ENCODE measurements around the gene VAV3. TPM values are rescaled to one million over a fixed set of nuclear protein-coding genes. Genes with fewer than 3 reads are reported as not detected.
"Not testable (repeated sequence)": the region's sequence is repeated elsewhere in the genome, so short reads cannot be mapped to it uniquely, and the experiment has no call there.

Gene VAV3
- total RNA-seq, 1 experiment from 2014 or later, result not detected

GRCh38 chr1:107893350-107893749, 71.6 kb downstream of the VAV3 start:
- H4K20me1 ChIP-seq (ENCODE audit: insufficient read depth); H3K4me2 ChIP-seq (ENCODE audit: low read length); H3K4me1 ChIP-seq (ENCODE audit: control insufficient read depth in 1 of 2, insufficient read depth in 2 of 2, low read length in 2 of 2); H2AFZ ChIP-seq (ENCODE audit: low read depth, low read length, poor library complexity, severe bottlenecking); ATAC-seq; RAD21 ChIA-PET (ENCODE audit: low non-redundant PET in 1 of 2, low total read pairs in 2 of 2, uncharacterized antibody in 2 of 2, unreplicated experiment in 2 of 2); H3K9me2 ChIP-seq (ENCODE audit: insufficient read depth); H3K27ac ChIP-seq (ENCODE audit: low read depth, low read length); intact Hi-C loops (cut with micrococcal nuclease); H3K4me3 ChIP-seq (replicated peaks in 1 of 2; ENCODE audit: low read depth in 1 of 2, low read length in 2 of 2); H3K9me3 ChIP-seq (ENCODE audit: control insufficient read depth in 1 of 2, insufficient read depth in 1 of 2, low read depth in 1 of 2, low read length in 2 of 2); CTCF ChIA-PET; H3K9ac ChIP-seq (ENCODE audit: low read length); H3K79me2 ChIP-seq (ENCODE audit: insufficient read depth, low read length); H3K27me3 ChIP-seq (ENCODE audit: insufficient read depth, low read length); BruUV-seq (replicated peaks); POLR2A ChIA-PET; H3K36me3 ChIP-seq (ENCODE audit: control insufficient read depth in 1 of 2, insufficient read depth in 2 of 2, low read length in 2 of 2); DNase-seq (ENCODE audit: low read depth, low spot score): not testable (repeated sequence)

GRCh38 chr1:107889524-107889923, 75.5 kb downstream of the VAV3 start:
- Histone ChIP-seq H4K20me1 (ENCODE audit: insufficient read depth) (no peaks in the 10 kb centered on the region), H3K9me2 (ENCODE audit: insufficient read depth) (no peaks in the 10 kb centered on the region), H3K4me3 (replicated peaks in 1 of 2; ENCODE audit: low read depth in 1 of 2, low read length in 2 of 2) (no peak overlapping the region), H3K9me3 (ENCODE audit: control insufficient read depth in 1 of 2, insufficient read depth in 1 of 2, low read depth in 1 of 2, low read length in 2 of 2) (no peaks in the 10 kb centered on the region), H3K4me2 (ENCODE audit: low read length) (no peak overlapping the region), H3K27ac (ENCODE audit: low read depth, low read length) (no peak overlapping the region), H3K9ac (ENCODE audit: low read length) (no peak overlapping the region), H3K79me2 (ENCODE audit: insufficient read depth, low read length) (no peaks in the 10 kb centered on the region), H3K36me3 (ENCODE audit: control insufficient read depth in 1 of 2, insufficient read depth in 2 of 2, low read length in 2 of 2) (no peaks in the 10 kb centered on the region; a peak in 1 of 4 replicates), H3K27me3 (ENCODE audit: insufficient read depth, low read length) (peaks cover 4% of the 10 kb centered on the region; the same call in 1 of the 2 replicates), H2AFZ (ENCODE audit: low read depth, low read length, poor library complexity, severe bottlenecking) (no peak overlapping the region), H3K4me1 (ENCODE audit: control insufficient read depth in 1 of 2, insufficient read depth in 2 of 2, low read length in 2 of 2) (no peaks in the 10 kb centered on the region)
- ChIA-PET POLR2A (no interaction called here), RAD21 (ENCODE audit: low non-redundant PET in 1 of 2, low total read pairs in 2 of 2, uncharacterized antibody in 2 of 2, unreplicated experiment in 2 of 2) (no interaction called here), CTCF (no interaction called here)
- TF ChIP-seq POLR2A (IDR thresholded peaks at IDR 0.05; ENCODE audit: borderline replicate concordance, extremely low read depth, insufficient read depth, insufficient read length) (no peak), FOSL1 (IDR thresholded peaks at IDR 0.05; ENCODE audit: low read depth) (no peak), REST (IDR thresholded peaks at IDR 0.05; ENCODE audit: low read depth) (no peak), CEBPB (IDR thresholded peaks at IDR 0.05; ENCODE audit: low read depth) (no peak), JUND (IDR thresholded peaks at IDR 0.05) (no peak), ZFX (IDR thresholded peaks at IDR 0.05) (no peak), POLR2AphosphoS5 (IDR thresholded peaks at IDR 0.05; ENCODE audit: low read depth, low read length) (no peak), CBX3 (IDR thresholded peaks at IDR 0.05; ENCODE audit: low read depth) (no peak), SIN3A (IDR thresholded peaks at IDR 0.05; ENCODE audit: low read depth) (no peak), EZH2phosphoT487 (IDR thresholded peaks at IDR 0.05; ENCODE audit: borderline replicate concordance) (no peak), ELF1 (IDR thresholded peaks at IDR 0.05; ENCODE audit: borderline replicate concordance, low read depth) (no peak), RAD21 (IDR thresholded peaks at IDR 0.05; ENCODE audit: low read depth) (no peak), ZBTB33 (IDR thresholded peaks at IDR 0.05; ENCODE audit: extremely low read depth, insufficient replicate concordance, low read length) (no peak), YY1 (IDR thresholded peaks at IDR 0.05; ENCODE audit: extremely low read depth, insufficient replicate concordance, low read depth, low read length) (no peak), SP1 (IDR thresholded peaks at IDR 0.05; ENCODE audit: low read depth) (no peak), EZH2 (IDR thresholded peaks at IDR 0.05) (no peak), ZNF274 (IDR thresholded peaks at IDR 0.05; ENCODE audit: low read depth, low read length) (no peak)
- TF ChIP-seq, protein P1, sequence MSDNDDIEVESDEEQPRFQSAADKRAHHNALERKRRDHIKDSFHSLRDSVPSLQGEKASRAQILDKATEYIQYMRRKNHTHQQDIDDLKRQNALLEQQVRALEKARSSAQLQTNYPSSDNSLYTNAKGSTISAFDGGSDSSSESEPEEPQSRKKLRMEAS (IDR thresholded peaks at IDR 0.05), result no peak
- intact Hi-C loops (cut with micrococcal nuclease), result no loop called here
- ATAC-seq (no peak), DNase-seq (ENCODE audit: low read depth, low spot score) (no peak)
- no TSS peak for BruUV-seq (replicated peaks)
